ENCODE results near the gene NDUFV1. TPM values are rescaled to one million over a fixed set of nuclear protein-coding genes. Genes with fewer than 3 reads are reported as not detected.

NDUFV1 gene
- total RNA-seq, 2 experiments from 2014 or later: 223 to 224 TPM

GRCh38 chr11:67629386-67630227 lies 22.9 kb downstream of the NDUFV1 start, which contains the start of gene NUDT8:
TSS of gene NUDT8 (minus strand) at chr11:67629937. CDS start at chr11:67629911, 26 bp downstream.
- ATAC-seq (ENCODE audit: poor library complexity): peak; percentile 71
- TF ChIP-seq CTCF (IDR thresholded peaks at IDR 0.05): peak; percentile 96
- Histone ChIP-seq H3K4me1 (ENCODE audit: insufficient read depth, low read length) (peaks cover 22% of the 10 kb centered on the region), H3K36me3 (ENCODE audit: insufficient read depth, low read length) (no peaks in the 10 kb centered on the region), H3K27ac (ENCODE audit: low read depth in 1 of 2, low read length in 2 of 2) (peak within 1 kb of the TSS; percentile 61 to 92), H3K9me3 (ENCODE audit: control insufficient read depth in 1 of 2, insufficient read depth in 1 of 2, low read length in 2 of 2) (no peaks in the 10 kb centered on the region), H3K27me3 (ENCODE audit: control insufficient read depth in 1 of 2, insufficient read depth in 2 of 2, low read length in 2 of 2) (no peaks in the 10 kb centered on the region), H3K4me3 (ENCODE audit: low read length) (peak within 1 kb of the TSS; percentile 90)
- no peaks in the 10 kb centered on the region for H3K36me3 Mint-ChIP-seq (ENCODE audit: low read depth)
- intact Hi-C loops (cut with DNase I, micrococcal nuclease): loop anchor here (1.0 to 2.0 kb wide), 6 partner anchors 15 to 175 kb away; partner anchors contain the start of gene NDUFV1 (in 1 of the 2)
- H3K27ac Mint-ChIP-seq: peak within 1 kb of the TSS; percentile 89
- POLR2A ChIA-PET: interaction anchor here (0.5 to 4.5 kb wide), 14 partner anchors 11 to 389 kb away, joined by 3 to 51 read pairs (median 4); partner anchors contain the start of genes ACY3, GSTP1 and POLD4
- CTCF ChIA-PET: interaction anchor here (0.7 to 3.7 kb wide), 20 partner anchors 9 to 389 kb away, joined by 3 to 38 read pairs (median 5); partner anchors contain the start of genes ACY3, GSTP1 and TBX10
- H3K9me3 Mint-ChIP-seq: no peaks in the 10 kb centered on the region
- peak; percentile 77 to 94 (median 84) for DNase-seq
- peak within 1 kb of the TSS; percentile 94 for H3K4me3 Mint-ChIP-seq
- no peaks in the 10 kb centered on the region for H3K27me3 Mint-ChIP-seq
- H3K4me1 Mint-ChIP-seq (ENCODE audit: low read depth): peaks cover 6% of the 10 kb centered on the region

- peak overlapping the region; percentile 90 for H3K4me3 ChIP-seq (ENCODE audit: low read length)
- ATAC-seq (ENCODE audit: poor library complexity): peak; percentile 64
- CTCF ChIA-PET: interaction anchor here (1.1 to 3.7 kb wide), 11 partner anchors 8 to 390 kb away, joined by 3 to 38 read pairs (median 7); partner anchors contain the start of genes GSTP1 and TBX10
These were observed 23.6 kb downstream of the NDUFV1 start for GRCh38 chr11:67630228-67630942.

More at GRCh38 chr11:67630228-67630942, 23.6 kb downstream of the NDUFV1 start:
- Mint-ChIP-seq H3K4me3 (peak overlapping the region; percentile 94), H3K9me3 (no peaks in the 10 kb centered on the region), H3K4me1 (ENCODE audit: low read depth) (peaks cover 6% of the 10 kb centered on the region), H3K27me3 (no peaks in the 10 kb centered on the region), H3K36me3 (ENCODE audit: low read depth) (no peaks in the 10 kb centered on the region), H3K27ac (peak overlapping the region; percentile 89)
- Histone ChIP-seq H3K27ac (ENCODE audit: low read depth in 1 of 2, low read length in 2 of 2) (peak overlapping the region; percentile 61 to 92), H3K9me3 (ENCODE audit: control insufficient read depth in 1 of 2, insufficient read depth in 1 of 2, low read length in 2 of 2) (no peaks in the 10 kb centered on the region), H3K36me3 (ENCODE audit: insufficient read depth, low read length) (no peaks in the 10 kb centered on the region), H3K27me3 (ENCODE audit: control insufficient read depth in 1 of 2, insufficient read depth in 2 of 2, low read length in 2 of 2) (no peaks in the 10 kb centered on the region), H3K4me1 (ENCODE audit: insufficient read depth, low read length) (peaks cover 22% of the 10 kb centered on the region)
- intact Hi-C loops (cut with DNase I, micrococcal nuclease): loop anchor here (1.0 to 2.0 kb wide), 2 partner anchors 18 to 174 kb away; no protein-coding TSS in a partner anchor
- peak; percentile 86 to 99 (median 94) for DNase-seq
- TF ChIP-seq CTCF (IDR thresholded peaks at IDR 0.05): peak; percentile 77
- POLR2A ChIA-PET: interaction anchor here (1.1 to 4.5 kb wide), 9 partner anchors 10 to 279 kb away, joined by 3 to 51 read pairs (median 11); partner anchors contain the start of genes ACY3, GSTP1 and POLD4

Measured in CD4-positive, alpha-beta T cell (primary cell).